LNCaP clone FGC (cell line): ENCODE results near the gene TAF4.

ENCODE experiments used
- DNase-seq: peaks from one replicate; pipeline ENCODE4 v3.0.0-alpha.2; 2011; ENCODE audit warnings: low read depth
- H3K4me3 ChIP-seq: 2 replicates; pipeline ENCODE4 v1.5.1; 2011; ENCODE audit warnings: mild to moderate bottlenecking, low read depth, low read length, control low read depth
- CTCF ChIP-seq: IDR thresholded peaks from 2 replicates; pipeline ENCODE4 v1.5.1; 2012; ENCODE audit warnings: mild to moderate bottlenecking; ENCODE audit not compliant: control insufficient read depth, insufficient read depth; ENCODE audit errors: extremely low read depth

TAF4 gene

DNA sequence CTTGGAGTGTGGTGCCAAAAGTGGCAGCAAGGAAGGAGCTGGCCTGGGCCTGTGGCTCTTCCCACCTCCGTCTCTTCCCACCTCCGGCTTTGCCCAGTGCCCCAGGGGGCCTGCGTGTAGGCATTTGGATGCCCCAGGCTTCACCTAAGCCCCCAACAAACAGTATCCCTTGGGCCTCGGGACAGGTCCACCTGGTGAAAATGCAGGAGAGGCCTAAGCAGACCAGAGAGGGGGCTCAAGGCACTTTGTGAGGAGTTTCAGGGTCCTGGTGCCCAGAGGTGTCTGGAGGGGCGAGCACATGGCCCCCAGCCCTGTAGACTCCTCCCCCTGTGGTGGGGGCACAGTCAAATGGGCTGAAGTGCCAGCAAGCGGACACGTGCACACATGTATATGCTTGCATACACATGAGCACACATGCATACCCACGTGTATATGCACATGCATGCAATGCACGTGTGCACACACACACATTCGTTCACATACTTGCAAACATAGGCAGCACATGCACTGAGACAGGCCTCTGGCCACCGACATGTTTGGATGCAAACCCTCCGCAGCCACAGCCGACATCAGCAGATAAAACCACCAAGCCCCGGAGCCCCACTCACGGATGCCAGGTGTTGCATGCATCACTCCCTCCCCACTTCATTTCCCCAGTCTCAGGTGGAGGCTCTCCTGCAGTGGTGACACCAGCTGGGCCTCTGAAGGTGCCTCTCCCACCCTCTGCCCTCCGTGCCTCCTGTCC, 124.5 kb downstream of the TAF4 start:
- TF ChIP-seq CTCF, result no peak
- H3K4me3 ChIP-seq, result no peak overlapping the region
- no peak for DNase-seq

- no peak for TF ChIP-seq CTCF
Observed at GRCh38 chr20:61940491-61940890, 125.2 kb downstream of the TAF4 start.

DNA sequence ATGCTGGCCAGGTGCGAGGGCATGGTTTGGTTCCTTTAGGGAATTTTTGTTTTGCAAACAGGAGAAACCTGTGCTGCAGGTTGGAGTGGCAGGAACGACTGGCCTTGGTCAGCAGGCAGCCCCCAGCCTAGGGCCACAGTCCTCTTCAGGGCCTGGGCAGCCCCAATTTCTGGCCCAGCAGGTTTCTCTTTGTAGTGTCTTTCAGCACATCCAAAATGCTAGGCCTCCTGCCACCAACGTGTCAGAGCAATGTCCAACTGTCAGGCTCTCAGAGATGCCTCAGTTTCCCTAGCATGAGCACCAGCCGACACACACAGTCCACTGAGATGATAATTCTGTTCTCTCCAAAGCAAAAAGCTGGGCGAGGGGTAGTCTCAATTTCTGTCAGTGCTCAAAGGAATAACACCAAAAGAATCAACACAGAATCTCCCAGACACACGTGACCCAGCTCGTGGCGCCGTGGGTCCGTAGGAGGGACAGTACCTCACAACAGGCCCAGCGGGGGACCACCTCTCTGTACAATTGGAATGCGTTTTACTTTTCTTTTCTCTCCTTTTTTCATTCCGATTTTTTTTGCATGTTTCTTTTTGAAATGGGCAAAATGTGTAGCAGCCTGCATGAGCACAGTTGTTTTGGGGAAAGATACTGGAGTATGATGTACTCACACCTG, 125.9 kb downstream of the TAF4 start:
- DNase-seq, result no peak

More at GRCh38 chr20:61940491-61940890, 125.2 kb downstream of the TAF4 start:
- H3K4me3 ChIP-seq, result no peak overlapping the region
- no peak for DNase-seq

GRCh38 chr20:61938839-61939690, 126.6 kb downstream of the TAF4 start:
- no peak for DNase-seq
- no peak for TF ChIP-seq CTCF
- H3K4me3 ChIP-seq, result no peak overlapping the region

More for the DNA sequence above, 125.9 kb downstream of the TAF4 start:
- H3K4me3 ChIP-seq, result no peak overlapping the region
- no peak for TF ChIP-seq CTCF

- no peak overlapping the region for H3K4me3 ChIP-seq
- DNase-seq, result no peak
- TF ChIP-seq CTCF, result no peak
Observed at GRCh38 chr20:61937963-61938838, 127.5 kb downstream of the TAF4 start.
